Measurements from ENCODE around the gene TTLL11.

TTLL11 gene

DNA sequence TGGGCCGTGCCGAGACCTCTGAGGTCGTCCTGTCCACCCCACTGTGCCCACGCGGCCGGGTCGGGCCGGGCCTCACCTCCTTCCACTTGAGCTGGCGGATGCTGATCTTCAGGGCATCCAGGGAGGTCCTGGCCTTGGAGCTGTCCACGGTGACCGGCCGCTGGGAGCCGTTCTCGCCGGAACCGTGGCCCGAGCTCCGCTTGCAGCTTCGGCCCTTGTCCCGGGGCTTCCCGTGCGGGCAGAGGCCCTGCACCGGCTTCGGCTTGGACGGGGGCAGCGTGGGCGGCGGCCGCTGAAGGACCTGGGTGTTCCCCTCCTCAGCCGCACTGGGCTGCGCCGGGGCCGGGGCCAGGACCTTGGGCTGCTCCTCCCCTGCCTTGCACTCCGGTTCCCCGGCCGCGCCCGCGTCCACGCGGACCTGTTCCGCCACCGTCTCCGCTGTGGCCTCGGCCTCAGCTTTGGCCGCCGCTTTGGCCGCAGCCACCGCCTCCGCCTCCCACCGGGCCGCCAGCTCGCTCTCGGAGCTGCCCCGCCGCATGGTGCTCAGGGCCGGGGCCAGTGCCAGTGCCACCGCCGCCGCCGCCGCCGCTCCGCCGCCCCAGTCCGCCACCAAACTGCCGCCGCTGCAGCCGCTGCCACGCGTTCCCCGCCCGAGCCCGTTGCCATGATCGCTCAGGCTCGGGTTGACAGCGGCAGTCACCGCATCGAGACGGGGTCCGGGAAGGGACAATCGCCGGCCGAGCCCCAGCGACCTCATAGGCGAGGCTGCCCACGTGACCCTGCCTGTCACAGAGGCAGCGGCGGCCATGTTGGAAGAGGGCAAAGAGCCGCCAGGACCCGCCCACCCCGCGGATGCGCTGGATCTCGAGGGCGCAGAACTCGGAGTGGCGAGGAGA is at the start of gene TTLL11:
Gene TTLL11, minus strand, starts transcription at position 698 of the 896 bp plus-strand sequence. Its CDS starts 160 bp downstream, at position 538.
- DNase-seq: peak; percentile 96

GRCh38 chr9:122141671-122142070 is 48.6 kb upstream of the TTLL11 start:
- DNase-seq: no peak

DNA sequence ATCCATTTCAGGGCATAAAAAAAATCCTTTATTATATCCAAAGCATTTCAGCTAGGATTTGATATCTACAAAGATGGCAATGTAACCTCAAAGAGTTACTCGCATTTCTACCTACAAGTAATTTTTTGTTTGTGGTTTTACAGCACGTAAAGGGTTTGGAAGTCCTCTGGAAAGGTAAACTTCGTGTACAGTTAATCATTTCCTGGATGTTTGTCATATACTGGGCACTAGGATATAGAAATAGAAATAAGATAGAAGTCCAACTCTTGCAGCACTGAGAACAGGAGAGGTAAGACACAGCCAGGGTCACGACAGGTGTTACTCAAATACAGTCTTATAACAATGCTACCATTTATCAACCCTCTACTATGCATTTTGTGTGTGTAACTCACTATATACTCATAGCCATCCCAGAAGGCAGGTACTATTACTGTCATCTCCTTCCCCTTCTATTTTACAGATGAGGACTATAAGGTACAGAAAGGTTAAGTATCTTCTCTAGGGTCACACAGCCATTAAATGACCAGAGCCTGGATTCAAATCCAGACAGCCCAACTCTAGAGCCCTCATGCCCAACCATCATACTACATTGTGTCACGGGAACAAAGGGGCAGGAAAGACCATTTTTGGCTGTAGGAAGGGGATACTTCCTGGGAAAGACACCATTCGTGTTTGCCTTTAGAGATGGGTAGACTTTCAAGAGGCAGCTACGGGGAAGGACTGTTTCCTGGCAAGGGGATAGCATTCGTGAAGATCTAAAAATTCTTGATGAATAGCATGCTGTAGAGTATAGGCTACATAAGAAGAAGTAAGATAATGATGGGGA is 47.5 kb upstream of the TTLL11 start:
- no peak for DNase-seq

- DNase-seq: no peak
These were observed 45.6 kb upstream of the TTLL11 start for GRCh38 chr9:122138560-122139268.

DNA sequence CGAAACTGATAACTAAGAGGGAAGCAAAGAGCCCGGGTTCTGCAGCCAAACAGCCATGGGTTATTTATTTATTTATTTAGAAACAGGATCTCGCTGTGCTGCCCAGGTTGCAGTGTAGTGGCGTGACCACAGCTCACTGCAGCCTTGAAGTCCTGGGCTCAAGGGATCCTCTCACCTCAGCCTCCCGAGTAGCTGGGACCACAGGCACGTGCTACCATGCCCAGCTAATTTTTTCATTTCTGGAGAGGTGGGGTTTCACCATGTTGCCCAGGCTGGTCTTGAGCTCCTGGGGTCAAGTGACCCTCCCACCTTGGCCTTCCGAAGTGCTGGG is 42.4 kb upstream of the TTLL11 start:
- no peak for DNase-seq

DNA sequence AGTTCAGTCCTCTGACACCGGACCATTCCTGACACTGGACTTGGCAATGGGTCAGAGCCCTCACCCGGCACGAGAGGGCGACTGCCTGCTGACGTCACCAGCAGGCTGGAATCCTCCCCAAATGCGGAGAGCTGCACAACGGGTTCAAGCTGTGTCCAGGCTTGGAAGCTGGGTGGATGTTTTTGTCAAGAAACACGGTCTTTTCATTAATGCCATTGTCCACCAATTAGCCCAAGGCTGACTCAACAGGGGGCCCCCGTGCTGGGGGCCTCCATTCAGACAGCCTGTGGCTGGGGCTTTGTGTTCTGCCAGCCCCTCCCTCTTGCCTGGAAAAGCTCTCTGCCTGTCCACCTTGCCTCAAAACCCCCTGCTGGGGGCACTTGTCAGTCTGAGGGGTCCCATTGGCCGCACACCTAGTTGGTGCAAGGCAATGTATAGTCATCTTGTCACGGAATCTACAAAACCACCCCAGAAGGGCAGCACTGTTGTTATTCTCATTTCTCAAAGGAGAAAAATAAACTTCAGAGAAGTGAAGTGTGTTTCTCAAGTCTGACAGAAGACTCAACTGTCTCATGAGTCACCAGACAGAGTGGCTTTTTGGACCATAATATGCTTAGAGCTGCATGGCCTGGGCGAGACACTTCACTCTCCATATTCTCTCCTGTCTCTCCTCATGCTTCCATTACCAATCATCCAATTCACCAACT is 41.9 kb upstream of the TTLL11 start:
- no peak for DNase-seq

- no peak for DNase-seq
These were observed 41.0 kb upstream of the TTLL11 start for GRCh38 chr9:122133984-122134535.

- no peak for DNase-seq
These were observed 40.3 kb upstream of the TTLL11 start for GRCh38 chr9:122133263-122133983.

- DNase-seq: no peak
These were observed 39.4 kb upstream of the TTLL11 start for GRCh38 chr9:122132539-122132938.

DNA sequence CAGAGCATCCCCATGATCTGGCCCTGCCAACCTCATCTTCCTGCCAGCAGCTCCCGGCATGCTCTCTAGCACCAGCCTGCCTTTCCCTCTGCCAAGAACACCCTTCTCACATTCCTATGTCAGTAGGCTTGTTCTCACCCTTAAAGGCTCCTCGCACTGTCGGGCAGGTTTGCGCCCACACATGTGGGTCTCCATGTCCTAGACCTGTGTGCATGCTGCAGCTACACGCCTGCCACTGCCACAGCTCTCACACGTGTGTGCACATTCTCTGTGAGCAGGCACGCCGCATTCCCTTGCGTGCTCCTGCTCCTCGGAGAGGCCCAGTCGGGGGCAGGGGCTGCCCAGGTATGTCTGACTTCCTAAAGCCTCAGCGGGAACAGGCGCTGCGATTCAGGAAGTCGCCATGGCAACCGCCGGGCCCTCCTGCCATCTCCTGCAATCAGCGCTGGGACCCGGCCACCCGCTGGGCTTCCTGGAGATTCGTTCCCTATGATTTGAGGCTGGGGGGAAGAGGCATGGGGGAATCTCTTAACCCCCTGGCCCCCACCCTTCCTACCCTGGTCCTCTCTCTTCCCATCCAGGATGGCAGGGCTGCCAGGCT is 38.4 kb upstream of the TTLL11 start:
- DNase-seq: no peak

- no peak for DNase-seq
These were observed 37.7 kb upstream of the TTLL11 start for GRCh38 chr9:122130837-122131236.

GRCh38 chr9:122129969-122130368 is 36.9 kb upstream of the TTLL11 start:
- no peak for DNase-seq

DNA sequence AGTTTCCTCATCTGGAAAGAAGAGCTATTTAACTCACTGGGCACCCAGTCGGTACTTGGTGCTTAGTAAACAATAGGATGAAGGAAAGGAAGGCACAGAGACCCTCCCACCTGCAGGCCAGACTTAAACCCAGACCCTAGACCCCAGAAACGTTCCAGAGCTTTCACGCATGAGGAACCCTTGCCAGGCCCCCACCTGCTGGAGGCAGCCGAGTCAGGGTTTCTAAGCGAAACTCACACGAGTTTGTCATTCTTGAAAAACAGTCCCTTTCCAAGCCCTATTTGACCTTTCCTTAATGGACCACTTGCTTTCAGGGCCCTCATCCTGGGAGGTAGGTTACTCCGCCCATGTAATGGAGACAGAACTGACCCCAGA is 35.8 kb upstream of the TTLL11 start:
- no peak for DNase-seq

GRCh38 chr9:122128007-122128968 is 35.2 kb upstream of the TTLL11 start:
- DNase-seq: no peak

- no peak for DNase-seq
These were observed 34.3 kb upstream of the TTLL11 start for GRCh38 chr9:122127396-122127798.

DNA sequence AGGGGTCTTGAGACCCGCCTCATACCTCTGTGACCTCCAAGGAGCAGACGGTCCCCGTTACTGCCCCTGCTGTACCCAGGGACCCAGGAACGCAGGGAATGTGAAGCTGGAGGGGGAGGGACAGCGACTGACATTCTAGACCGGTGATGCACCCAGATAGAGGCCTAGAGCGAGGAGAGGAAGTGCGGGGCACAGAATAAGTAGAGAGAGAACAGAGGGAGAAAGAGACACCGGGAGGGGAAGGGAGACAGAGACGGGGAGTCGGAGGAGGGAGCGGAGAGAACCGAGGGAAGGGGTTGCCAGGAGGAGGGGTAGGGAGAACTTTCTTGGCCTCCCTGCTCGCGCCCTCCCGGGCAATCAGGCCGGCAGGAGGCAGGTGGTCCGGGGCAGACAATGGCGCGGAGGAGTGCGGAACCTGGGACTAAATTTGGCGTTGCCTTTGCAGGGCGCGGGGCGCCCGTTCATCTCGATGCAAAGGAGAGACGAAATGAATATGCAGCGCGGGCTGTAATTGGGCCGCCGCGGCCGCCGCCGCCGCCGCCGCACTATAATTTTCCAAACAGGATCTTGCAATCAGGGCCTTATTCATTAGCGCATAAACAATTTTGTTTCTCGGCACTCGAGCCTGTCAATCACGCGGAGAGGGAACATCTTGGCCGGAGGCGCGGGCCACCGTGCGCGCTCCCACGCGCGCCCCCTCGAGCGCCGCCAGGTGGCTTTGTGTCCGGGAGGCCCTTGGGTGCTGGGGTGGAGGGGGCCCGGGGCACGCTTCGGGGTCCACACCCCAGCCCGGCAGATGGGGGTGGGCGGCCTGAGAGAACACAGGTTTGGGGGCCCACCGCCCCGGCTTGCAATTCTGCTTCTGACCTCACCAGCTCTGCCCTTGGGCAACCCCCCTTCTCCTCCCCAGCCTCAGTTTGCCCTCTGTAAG is 33.5 kb upstream of the TTLL11 start:
- DNase-seq: no peak

DNA sequence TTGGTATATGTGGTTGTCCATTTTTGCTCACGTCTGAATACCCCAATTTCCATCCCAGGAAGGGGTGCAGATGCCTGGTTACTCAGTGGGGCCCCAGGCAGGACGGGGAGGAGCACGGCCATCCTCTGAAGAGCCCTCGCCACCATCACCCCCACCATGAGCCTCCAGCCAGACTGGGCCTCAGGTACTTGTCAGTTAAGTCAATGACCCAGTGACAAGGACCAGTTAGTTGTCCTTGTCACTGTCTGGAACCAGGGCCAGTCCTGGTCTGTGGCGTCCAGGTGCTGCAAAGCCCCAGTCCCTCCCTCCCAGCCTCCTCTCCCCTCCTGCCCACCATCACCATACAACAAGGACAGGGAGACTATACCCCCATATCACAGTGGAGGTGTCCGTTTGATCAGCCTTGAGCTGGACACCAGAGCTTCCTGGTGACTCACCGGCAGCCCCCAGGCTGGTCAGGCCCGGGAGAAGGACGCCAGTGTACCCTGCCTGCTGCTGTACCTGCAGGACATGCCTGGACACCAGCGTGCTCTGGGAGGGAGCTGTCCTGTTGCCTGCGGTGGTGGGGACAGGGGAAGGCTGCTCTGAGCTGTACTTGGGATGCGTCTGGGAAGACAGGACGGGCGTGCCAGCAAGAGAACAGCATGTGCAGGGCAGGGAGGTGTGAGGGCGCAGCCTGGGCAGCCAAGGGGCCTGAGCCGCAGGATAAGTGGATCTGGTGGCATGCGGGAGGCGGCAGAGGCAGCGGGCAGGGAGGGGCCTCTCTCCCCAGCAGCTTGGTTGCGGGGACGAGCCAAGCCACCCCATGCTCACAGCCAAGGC is 32.6 kb upstream of the TTLL11 start:
- DNase-seq: no peak

GRCh38 chr9:122125158-122125508 is 32.0 kb upstream of the TTLL11 start:
- peak; percentile 75 for DNase-seq

All from CD4-positive, alpha-beta T cell treated with Interleukin-17A for 1 hour (primary cell).